Lung microvascular endothelial cell (primary cell): Measurements from ENCODE around the gene DIP2C. TPM values are rescaled to one million over a fixed set of nuclear protein-coding genes. Genes with fewer than 3 reads are reported as not detected.

Experiments
- DNase-seq, 2 donors: peaks; one replicate each; pipeline versions ENCODE4 v3.0.0 to v3.0.0-alpha.2; 2010; ENCODE audit warnings: low read depth in 2 of 2
- total RNA-seq: library from RNA; depleted of rRNA; stranded (reverse); fragments of >200 nt; gene quantifications from 2 replicates; pipeline ENCODE4 v1.2.1, GENCODE V29; 2014

DIP2C gene
- total RNA-seq, 1 donor from 2014 or later, result 8.7 TPM

GRCh38 chr10:246431-246830 is 443.0 kb downstream of the DIP2C start:
- no peak for DNase-seq

GRCh38 chr10:244227-244626 is 445.2 kb downstream of the DIP2C start:
- no peak for DNase-seq

GRCh38 chr10:241966-242643 is 447.4 kb downstream of the DIP2C start:
- no peak for DNase-seq

- DNase-seq, result no peak
These were observed 448.0 kb downstream of the DIP2C start for GRCh38 chr10:241451-241850.

- peak; percentile 10 to 38 for DNase-seq
These were observed 450.4 kb downstream of the DIP2C start for GRCh38 chr10:239109-239508.

GRCh38 chr10:235915-236314 is 453.6 kb downstream of the DIP2C start:
- peak; percentile 54 to 69 for DNase-seq

- no peak for DNase-seq
These were observed 454.6 kb downstream of the DIP2C start for GRCh38 chr10:234708-235406.

GRCh38 chr10:232878-233277 is 456.6 kb downstream of the DIP2C start:
- no peak for DNase-seq

- DNase-seq, result no peak
These were observed 457.4 kb downstream of the DIP2C start for GRCh38 chr10:232061-232460.

- peak in 1 of 2 donors; percentile 13 for DNase-seq
These were observed 458.7 kb downstream of the DIP2C start for GRCh38 chr10:230758-231157.

- DNase-seq, result no peak
These were observed 461.1 kb downstream of the DIP2C start for GRCh38 chr10:228366-228765.

- DNase-seq, result no peak
These were observed 462.5 kb downstream of the DIP2C start for GRCh38 chr10:227014-227413.

- no peak for DNase-seq
These were observed 463.4 kb downstream of the DIP2C start for GRCh38 chr10:226018-226417.

- no peak for DNase-seq
These were observed 464.9 kb downstream of the DIP2C start for GRCh38 chr10:224571-224970.

Other genes with a start within 250 kb of the DIP2C start
- 17.4 and 23.2 TPM in 2 replicates for gene LARP4B, start 242.0 kb upstream of the DIP2C start, total RNA-seq